H1 (cell line): ENCODE data around the gene AOPEP.

Experiments
- CBX8 ChIP-seq: fragments of 300-800, 300-1000 bp; sonication (generic); IDR thresholded peaks from 2 replicates; pipeline ENCODE4 v1.7.1; 2016; ENCODE audit warnings: low read depth, low read length, borderline replicate concordance
- CEBPB ChIP-seq: IDR thresholded peaks from 2 replicates; pipeline ENCODE4 v1.6.1; 2012; ENCODE audit warnings: low read depth, low read length
- CHD2 ChIP-seq: IDR thresholded peaks from 2 replicates; pipeline ENCODE4 v1.6.1; 2012; ENCODE audit warnings: low read length, improper control_type of control experiment
- POLR2A ChIP-seq, 2 experiments: IDR thresholded peaks; 1 replicate in 1 of 2; 2 replicates in 1 of 2; pipeline ENCODE4 v1.6.1; 2011; ENCODE audit warnings: low read depth in 2 of 2, low read length in 2 of 2, mild to moderate bottlenecking in 2 of 2; ENCODE audit errors: control extremely low read depth in 1 of 2
- RAD21 ChIP-seq, 2 experiments: IDR thresholded peaks in 1 of 2; conservative IDR thresholded peaks in 1 of 2; 2 replicates each; pipeline ENCODE4 v1.6.1; 2011; ENCODE audit warnings: low read depth in 2 of 2, low read length in 2 of 2, improper control_type of control experiment in 1 of 2, inconsistent platforms in 1 of 2, mild to moderate bottlenecking in 1 of 2, moderate library complexity in 1 of 2
- SIX5 ChIP-seq: IDR thresholded peaks from 2 replicates; pipeline ENCODE4 v1.6.1; 2011; ENCODE audit warnings: mild to moderate bottlenecking, low read depth, low read length
- SP1 ChIP-seq: IDR thresholded peaks from 2 replicates; pipeline ENCODE4 v1.6.1; 2011; ENCODE audit warnings: low read depth, low read length
- TF ChIP-seq, protein P1 (sequence below): IDR thresholded peaks from 2 replicates; pipeline ENCODE4 v1.6.1; 2012; ENCODE audit warnings: inconsistent platforms
- TF ChIP-seq, protein P2 (sequence below), 3 experiments: IDR thresholded peaks; 1 replicate in 2 of 3; 2 replicates in 1 of 3; pipeline versions ENCODE4 v1.5.1 to v1.6.1; 2011; ENCODE audit warnings: low read length in 3 of 3, mild to moderate bottlenecking in 3 of 3, inconsistent platforms in 2 of 3, low read depth in 1 of 3, moderate library complexity in 1 of 3; ENCODE audit not compliant: insufficient read depth in 1 of 3; ENCODE audit errors: control extremely low read depth in 1 of 3

DNA sequence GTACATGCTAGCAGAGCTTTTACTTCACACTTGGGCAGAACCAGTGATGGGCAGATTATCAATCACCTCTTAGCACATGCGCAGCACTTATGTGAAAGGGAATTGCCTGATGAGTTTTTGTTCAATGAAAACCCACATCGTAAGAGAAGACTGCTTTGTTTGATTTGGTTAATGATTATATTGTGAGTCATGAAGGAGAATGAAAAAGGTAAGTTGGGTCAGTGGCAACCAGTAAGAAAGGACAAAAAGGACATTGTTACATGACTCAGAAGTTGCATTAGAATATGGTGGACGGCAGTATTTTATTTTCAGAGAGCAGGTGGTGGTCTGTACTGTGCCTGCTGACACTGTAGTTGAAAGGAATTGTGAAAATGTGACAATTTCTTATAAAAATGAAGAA lies 127.4 kb downstream of the AOPEP start:
- no peak for TF ChIP-seq CBX8
- TF ChIP-seq, protein P1, sequence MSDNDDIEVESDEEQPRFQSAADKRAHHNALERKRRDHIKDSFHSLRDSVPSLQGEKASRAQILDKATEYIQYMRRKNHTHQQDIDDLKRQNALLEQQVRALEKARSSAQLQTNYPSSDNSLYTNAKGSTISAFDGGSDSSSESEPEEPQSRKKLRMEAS = no peak
- no peak for TF ChIP-seq CHD2
- TF ChIP-seq RAD21 (IDR thresholded peaks at IDR 0.05 in 1 of 2, conservative IDR thresholded peaks at IDR 0.05 in 1 of 2; ENCODE audit: low read depth in 2 of 2, low read length in 2 of 2) = no peak
- TF ChIP-seq SP1 = no peak
- no peak for TF ChIP-seq CEBPB
- TF ChIP-seq POLR2A (IDR thresholded peaks at IDR 0.05; ENCODE audit: control extremely low read depth in 1 of 2, low read depth in 2 of 2, low read length in 2 of 2) = no peak
- TF ChIP-seq SIX5 = no peak
- TF ChIP-seq, protein P2, sequence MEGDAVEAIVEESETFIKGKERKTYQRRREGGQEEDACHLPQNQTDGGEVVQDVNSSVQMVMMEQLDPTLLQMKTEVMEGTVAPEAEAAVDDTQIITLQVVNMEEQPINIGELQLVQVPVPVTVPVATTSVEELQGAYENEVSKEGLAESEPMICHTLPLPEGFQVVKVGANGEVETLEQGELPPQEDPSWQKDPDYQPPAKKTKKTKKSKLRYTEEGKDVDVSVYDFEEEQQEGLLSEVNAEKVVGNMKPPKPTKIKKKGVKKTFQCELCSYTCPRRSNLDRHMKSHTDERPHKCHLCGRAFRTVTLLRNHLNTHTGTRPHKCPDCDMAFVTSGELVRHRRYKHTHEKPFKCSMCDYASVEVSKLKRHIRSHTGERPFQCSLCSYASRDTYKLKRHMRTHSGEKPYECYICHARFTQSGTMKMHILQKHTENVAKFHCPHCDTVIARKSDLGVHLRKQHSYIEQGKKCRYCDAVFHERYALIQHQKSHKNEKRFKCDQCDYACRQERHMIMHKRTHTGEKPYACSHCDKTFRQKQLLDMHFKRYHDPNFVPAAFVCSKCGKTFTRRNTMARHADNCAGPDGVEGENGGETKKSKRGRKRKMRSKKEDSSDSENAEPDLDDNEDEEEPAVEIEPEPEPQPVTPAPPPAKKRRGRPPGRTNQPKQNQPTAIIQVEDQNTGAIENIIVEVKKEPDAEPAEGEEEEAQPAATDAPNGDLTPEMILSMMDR (IDR thresholded peaks at IDR 0.05; ENCODE audit: control extremely low read depth in 1 of 3, insufficient read depth in 1 of 3, low read depth in 1 of 3, low read length in 3 of 3) = no peak
